COLO668 (cell line): ENCODE data around the gene KRTAP4-8.
"Not testable (repeated sequence)": the region's sequence is repeated elsewhere in the genome, so short reads cannot be mapped to it uniquely, and the experiment has no call there.

Source experiments
- DNase-seq: peaks from one replicate; lab custom pipeline; 2025; ENCODE audit not compliant: unreplicated experiment; lab: John Stamatoyannopoulos, UW

The KRTAP4-8 gene

GRCh38 chr17:41065829-41066624 is 31.9 kb downstream of the KRTAP4-8 start, which contains the start of gene KRTAP2-4:
TSS of gene KRTAP2-4 (minus strand) at chr17:41065879. CDS start at chr17:41065845, 34 bp downstream.
- DNase-seq: no peak

GRCh38 chr17:41065016-41065689 is 32.8 kb downstream of the KRTAP4-8 start:
- not testable (repeated sequence) for DNase-seq

- DNase-seq: no peak
These were observed 33.6 kb downstream of the KRTAP4-8 start for GRCh38 chr17:41064301-41064700.

GRCh38 chr17:41063449-41063848 is 34.5 kb downstream of the KRTAP4-8 start:
- no peak for DNase-seq

DNA sequence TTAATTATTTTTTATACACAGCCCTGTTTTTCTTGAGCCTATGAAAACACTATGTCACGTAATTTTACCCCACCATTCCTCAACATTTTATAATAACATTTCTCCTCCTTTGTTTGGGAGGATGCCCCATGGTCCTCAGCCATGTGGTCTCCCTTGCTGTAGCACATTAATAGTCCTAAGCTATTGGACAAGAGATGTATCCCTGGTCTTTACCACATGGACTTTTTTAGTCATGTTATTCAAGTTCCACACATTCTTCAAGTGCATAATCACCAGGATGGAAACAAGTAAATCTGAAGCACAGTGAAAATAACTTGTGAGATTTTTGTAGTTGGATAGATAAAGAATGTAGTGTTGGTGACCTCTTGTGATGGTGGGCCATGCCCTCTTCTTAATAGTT is 36.0 kb downstream of the KRTAP4-8 start:
- DNase-seq: no peak

DNA sequence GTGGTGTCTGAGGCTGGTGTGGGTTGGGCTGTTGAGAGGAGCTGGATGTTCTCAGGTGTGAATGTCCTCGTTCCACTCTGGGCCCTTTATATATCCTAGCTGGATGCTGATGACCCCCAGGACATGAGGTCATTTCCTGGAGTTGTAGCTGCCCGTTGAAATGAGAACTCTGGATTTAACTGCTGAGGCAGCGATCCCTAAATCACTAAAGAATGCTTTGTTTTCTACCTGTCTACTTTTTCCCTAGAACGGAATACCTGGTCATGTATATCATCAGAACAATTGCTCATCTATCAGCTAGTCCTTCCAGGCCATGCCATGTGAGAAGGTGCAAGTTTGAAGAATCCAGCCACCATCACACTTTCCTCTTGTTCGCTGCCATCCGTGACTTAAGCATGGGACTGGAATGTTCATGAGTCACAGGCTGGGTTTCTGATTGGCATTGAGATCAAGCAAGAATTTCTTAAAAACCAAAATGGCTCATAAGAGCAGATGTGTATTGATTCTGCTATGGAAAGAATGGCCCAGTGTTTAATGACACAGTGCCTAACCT is 37.8 kb downstream of the KRTAP4-8 start, which contains the start of gene KRTAP2-3:
KRTAP2-3 (minus strand) TSS at position 63 of the 553 bp plus-strand sequence. CDS start 64 bp downstream, outside the sequence.
- DNase-seq: no peak

GRCh38 chr17:41059276-41060051 is 38.5 kb downstream of the KRTAP4-8 start:
- not testable (repeated sequence) for DNase-seq

GRCh38 chr17:41058741-41059140 is 39.2 kb downstream of the KRTAP4-8 start:
- no peak for DNase-seq

- DNase-seq: no peak
These were observed 40.4 kb downstream of the KRTAP4-8 start for GRCh38 chr17:41057547-41057946.

GRCh38 chr17:41055130-41055529 is 42.8 kb downstream of the KRTAP4-8 start, which contains the start of gene KRTAP2-2:
TSS of gene KRTAP2-2 (minus strand) at chr17:41055230. CDS start at chr17:41055211, 19 bp downstream.
- not testable (repeated sequence) for DNase-seq

GRCh38 chr17:41054556-41054955 is 43.4 kb downstream of the KRTAP4-8 start:
- DNase-seq: not testable (repeated sequence)

DNA sequence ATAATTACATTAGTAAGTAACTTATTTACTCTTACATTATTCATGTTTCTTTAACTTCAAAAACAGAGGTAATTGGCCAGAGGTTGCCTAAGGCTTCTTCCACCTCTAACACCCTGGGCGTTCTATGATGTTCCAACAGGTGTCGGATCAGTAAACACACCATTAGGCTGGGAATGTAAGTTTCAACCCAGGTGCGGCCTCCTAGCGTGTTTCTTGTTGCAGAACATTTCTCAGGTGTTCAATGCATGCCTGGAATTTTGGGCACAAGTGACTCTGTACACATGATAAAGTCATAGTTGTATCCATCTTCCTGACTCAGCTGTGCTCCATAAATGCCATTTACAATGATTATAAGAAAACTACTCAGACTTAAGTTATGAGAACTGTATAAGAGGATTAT is 43.9 kb downstream of the KRTAP4-8 start:
- no peak for DNase-seq

DNA sequence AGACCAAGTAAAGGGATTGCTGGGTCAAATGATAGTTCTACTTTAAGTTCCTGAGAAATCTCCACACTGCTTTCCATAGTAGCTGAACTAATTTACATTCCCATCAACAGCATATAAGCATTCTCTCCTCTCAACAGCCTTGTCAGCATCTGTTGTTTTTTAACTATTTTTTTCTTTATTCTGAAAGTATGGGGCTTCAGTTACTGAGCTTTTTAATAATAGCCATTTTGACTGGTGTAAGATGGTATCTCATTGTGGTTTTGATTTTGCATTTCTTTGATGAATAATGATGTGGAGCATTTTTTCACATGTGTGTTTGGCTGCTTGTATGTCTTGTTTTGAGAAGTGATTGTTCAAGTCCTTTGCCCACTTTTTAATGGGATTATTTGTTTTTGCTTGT is 45.4 kb downstream of the KRTAP4-8 start:
- DNase-seq: no peak

- no peak for DNase-seq
These were observed 48.8 kb downstream of the KRTAP4-8 start for GRCh38 chr17:41049110-41049509.

DNA sequence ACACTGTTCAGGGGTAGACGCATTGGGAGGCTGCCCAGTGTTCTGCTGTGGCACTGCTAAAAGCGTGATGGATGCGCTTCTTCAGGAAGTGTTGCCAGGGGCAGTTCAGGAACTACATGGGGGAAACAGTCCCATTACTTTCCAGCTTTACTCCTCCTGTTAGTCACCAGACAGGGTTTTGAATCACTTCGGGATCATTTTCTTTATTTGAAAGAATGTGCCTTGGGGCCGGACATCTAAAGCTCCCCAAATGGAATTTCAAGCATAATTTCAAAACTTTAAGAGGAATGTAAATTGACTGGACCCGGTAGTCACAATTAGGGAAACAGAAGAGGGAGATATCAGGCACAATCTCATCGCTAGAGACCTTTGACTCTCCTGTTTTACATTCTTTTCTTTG is 49.5 kb downstream of the KRTAP4-8 start:
- DNase-seq: no peak
